Inferior parietal cortex (tissue), 1 donor: ENCODE results near the gene DPY19L2.
"Not testable (repeated sequence)": the region's sequence is repeated elsewhere in the genome, so short reads cannot be mapped to it uniquely, and the experiment has no call there.

Experiments
- DNase-seq: peaks from one replicate; pipeline ENCODE4 v3.0.0-alpha.2; 2016; ENCODE audit errors: extremely low spot score

The DPY19L2 gene

DNA sequence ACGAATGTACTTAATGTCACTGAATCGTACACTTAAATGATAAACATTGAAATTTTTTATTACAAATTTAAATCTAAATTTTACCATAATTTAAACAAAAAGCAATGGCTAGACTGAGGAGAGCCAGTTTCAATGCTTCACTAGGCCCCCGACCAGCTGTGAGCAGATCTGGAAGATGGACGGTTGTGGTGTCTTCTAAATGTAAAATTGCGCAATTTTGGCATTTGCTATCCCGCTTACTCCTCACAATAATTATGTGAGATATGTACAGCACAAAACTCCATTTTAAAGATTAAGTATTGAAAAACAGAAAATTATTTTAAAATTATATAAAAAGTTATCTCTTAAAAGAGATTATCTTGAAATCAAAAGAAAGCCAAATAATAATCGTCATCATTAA, 5.3 kb downstream of the DPY19L2 start:
- not testable (repeated sequence) for DNase-seq

- DNase-seq = not testable (repeated sequence)
Observed at GRCh38 chr12:63658501-63658900, 9.8 kb downstream of the DPY19L2 start.

- DNase-seq = not testable (repeated sequence)
Observed at GRCh38 chr12:63656407-63656806, 11.9 kb downstream of the DPY19L2 start.

- not testable (repeated sequence) for DNase-seq
Observed at GRCh38 chr12:63655543-63656257, 12.6 kb downstream of the DPY19L2 start.

DNA sequence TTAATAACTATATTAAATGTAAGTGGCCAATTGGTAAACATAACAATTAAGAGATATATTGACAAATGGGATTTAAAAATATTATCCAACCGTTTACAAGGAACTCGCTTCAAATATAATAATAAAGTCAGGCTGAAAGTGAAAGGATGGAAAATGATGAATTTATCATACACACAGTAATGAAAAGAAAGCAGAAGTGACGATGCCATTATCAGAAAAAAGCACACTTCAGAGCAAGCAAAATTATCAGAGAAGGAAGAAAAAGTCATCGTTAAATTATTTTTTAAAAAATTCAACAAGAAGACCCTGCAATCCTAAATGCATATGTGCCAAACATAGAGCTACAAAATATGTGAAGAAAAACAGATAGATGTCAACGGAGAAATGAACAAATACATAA, 13.8 kb downstream of the DPY19L2 start:
- not testable (repeated sequence) for DNase-seq

DNA sequence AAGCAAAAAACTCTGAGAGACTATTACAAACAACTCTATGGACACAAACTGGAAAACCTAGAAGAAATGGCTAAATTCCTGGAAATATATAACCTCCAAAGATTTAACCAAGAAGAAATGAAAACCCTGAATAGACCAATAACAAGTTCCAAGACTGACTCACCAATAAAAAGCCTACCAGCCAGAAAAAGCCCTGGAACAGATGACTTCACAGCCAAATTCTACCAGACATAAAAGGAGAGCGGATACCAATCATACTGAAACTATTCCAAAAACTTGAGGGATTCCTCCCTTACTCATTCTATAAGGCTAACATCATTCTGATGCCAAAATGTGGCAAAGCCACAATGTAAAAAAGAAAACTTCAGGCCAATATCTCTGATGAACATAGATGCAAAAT, 18.8 kb downstream of the DPY19L2 start:
- not testable (repeated sequence) for DNase-seq

- DNase-seq = not testable (repeated sequence)
Observed at GRCh38 chr12:63643381-63644140, 24.7 kb downstream of the DPY19L2 start.

GRCh38 chr12:63624258-63624657, 44.0 kb downstream of the DPY19L2 start:
- not testable (repeated sequence) for DNase-seq

DNA sequence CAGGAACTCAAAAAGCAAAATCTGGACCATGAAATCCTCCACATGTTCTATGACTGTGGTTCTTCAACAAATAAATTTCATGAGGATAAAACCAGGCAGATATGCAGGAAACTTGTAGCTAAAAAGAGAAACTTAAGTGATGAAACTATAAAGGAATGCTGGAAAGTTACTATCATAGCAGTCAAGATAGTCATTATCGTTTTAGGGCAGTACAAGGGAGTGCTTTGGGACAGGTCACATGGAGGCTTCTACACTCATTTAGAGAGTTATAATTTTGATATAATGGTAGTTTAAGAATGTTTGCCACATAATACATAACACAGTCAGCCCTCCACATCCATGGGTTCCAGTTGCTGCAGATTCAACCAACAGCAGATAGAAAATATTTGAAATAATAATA, 52.7 kb downstream of the DPY19L2 start:
- not testable (repeated sequence) for DNase-seq

- DNase-seq = not testable (repeated sequence)
Observed at GRCh38 chr12:63611285-63611684, 57.0 kb downstream of the DPY19L2 start.

DNA sequence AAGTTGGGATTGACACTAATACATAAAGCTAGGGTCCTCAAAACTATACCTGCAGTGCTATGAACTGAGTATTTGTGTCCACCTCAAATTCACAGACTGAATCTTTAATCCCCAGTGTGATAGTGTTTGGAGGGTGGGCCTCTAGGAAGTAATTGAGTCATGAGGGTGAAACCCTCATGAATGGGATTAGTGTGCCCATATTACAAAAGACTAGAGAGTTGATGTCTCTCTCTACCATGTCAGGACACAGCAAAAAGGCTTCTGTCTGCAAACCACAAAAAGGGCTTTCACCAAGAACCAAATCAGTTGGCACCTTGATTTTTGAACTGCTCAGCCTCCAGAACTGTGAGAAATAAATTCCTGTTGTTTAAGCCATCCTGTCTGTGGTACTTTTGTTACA, 59.0 kb downstream of the DPY19L2 start:
- DNase-seq = not testable (repeated sequence)

DNA sequence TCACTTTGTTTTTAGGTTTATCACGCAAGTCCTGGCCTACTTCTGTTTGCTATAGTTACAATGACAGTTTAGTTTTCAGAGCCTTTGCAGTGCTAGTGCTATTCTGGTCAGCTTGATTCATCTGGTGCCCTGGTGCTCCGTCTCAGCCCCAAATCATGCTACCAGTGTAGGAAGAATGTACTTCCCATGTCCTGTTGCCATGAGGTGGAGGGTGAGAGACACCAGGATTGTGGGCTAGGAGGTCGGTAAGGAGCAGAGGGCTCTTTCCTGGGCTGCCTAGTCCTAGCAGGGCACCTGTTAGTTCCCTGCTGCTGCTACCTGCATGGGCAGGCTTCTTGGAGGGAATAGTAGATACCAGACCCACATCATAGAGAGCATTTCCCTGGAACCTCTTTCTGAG, 63.3 kb downstream of the DPY19L2 start:
- DNase-seq = not testable (repeated sequence)

- DNase-seq = not testable (repeated sequence)
Observed at GRCh38 chr12:63594828-63595227, 73.5 kb downstream of the DPY19L2 start.

GRCh38 chr12:63584426-63584825, 83.9 kb downstream of the DPY19L2 start:
- DNase-seq = not testable (repeated sequence)

GRCh38 chr12:63583289-63583688, 85.0 kb downstream of the DPY19L2 start:
- not testable (repeated sequence) for DNase-seq

- not testable (repeated sequence) for DNase-seq
Observed at GRCh38 chr12:63577631-63578030, 90.7 kb downstream of the DPY19L2 start.

- not testable (repeated sequence) for DNase-seq
Observed at GRCh38 chr12:63572038-63572437, 96.3 kb downstream of the DPY19L2 start.

DNA sequence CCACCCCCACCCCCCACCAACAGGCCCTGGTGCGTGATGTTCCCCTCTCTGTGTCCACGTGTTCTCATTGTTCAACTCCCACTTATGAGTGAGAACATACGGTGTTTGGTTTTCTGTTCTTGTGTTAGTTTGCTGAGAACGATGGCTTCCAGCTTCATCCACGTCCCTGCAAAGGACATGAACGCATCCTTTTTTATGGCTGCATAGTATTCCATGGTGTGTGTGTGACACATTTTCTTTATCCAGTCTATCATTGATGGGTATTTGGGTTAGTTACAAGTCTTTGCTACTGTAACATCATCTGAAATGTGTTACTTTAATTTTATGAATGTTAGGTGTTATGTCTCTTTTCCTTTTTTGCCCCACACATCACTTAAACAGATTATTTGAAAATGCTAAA, 109.8 kb downstream of the DPY19L2 start:
- DNase-seq = not testable (repeated sequence)

DNA sequence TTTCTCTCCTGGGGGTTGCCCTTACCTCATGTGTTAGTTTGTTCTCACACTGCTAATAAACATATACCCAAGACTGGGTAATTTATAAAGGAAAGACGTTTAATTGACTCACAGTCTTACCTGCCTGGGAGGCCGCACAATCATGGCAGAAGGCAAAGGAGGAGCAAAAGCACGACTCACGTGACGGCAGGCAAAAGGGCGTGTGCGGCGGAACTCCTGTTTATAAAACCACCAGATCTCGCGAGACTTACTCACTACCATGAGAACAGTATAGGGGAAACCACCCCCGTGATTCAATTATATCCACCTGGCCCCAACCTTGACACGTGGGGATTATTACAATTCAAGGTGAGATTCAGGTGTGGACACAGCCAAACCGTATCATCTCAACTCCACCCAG, 116.9 kb downstream of the DPY19L2 start:
- not testable (repeated sequence) for DNase-seq

DNA sequence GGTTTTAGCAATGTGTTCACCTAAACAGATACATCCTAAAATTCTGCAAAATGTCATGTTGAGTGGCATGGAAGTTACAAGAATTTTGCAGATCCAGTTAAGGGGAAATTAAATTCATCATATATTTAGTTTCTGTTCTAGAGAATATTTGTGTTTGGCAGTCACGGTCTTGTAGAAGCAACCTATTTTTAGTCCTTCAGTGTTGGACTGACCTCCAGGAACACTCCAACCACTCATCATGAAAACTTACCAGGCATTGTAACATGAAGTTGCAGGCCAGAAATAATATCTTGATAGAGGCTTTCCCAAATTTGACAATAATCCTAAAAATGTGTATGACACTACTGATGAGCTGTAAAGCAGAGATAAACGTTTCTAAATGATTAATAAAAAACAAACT, 119.3 kb downstream of the DPY19L2 start:
- not testable (repeated sequence) for DNase-seq

- DNase-seq = not testable (repeated sequence)
Observed at GRCh38 chr12:63545298-63545916, 122.9 kb downstream of the DPY19L2 start.

GRCh38 chr12:63538656-63539055, 129.6 kb downstream of the DPY19L2 start:
- DNase-seq = not testable (repeated sequence)
